NCI-H460 (cell line): ENCODE data around the gene ZNF586. TPM values are rescaled to one million over a fixed set of nuclear protein-coding genes. Genes with fewer than 3 reads are reported as not detected.
A peak's percentile ranks its signal among the peaks of the same experiment; 100 is the strongest.
"Not testable (repeated sequence)": the region's sequence is repeated elsewhere in the genome, so short reads cannot be mapped to it uniquely, and the experiment has no call there.

Experiments used
- DNase-seq: peaks from one replicate; pipeline ENCODE4 v3.0.0-alpha.2; 2016; ENCODE audit warnings: low read depth; ENCODE audit errors: extremely low read depth
- total RNA-seq: library from RNA; depleted of rRNA; stranded (reverse); fragments of >200 nt; shearing (Covaris generic); gene quantifications from 2 replicates; pipeline ENCODE4 v1.2.3, GENCODE V29; 2014

The ZNF586 gene
- total RNA-seq, 1 experiment from 2014 or later: 12.4 TPM

- DNase-seq: no peak
Observed at GRCh38 chr19:57789288-57789687, 19.8 kb downstream of the ZNF586 start.

GRCh38 chr19:57796580-57796979, 27.1 kb downstream of the ZNF586 start:
- not testable (repeated sequence) for DNase-seq

- no peak for DNase-seq
Observed at GRCh38 chr19:57800696-57801095, 31.2 kb downstream of the ZNF586 start.

GRCh38 chr19:57802269-57802668, 32.8 kb downstream of the ZNF586 start:
- DNase-seq: no peak

- no peak for DNase-seq
Observed at GRCh38 chr19:57803265-57803593, 33.8 kb downstream of the ZNF586 start.

GRCh38 chr19:57803594-57804325, 34.3 kb downstream of the ZNF586 start:
- DNase-seq: no peak

GRCh38 chr19:57807541-57807940, 38.1 kb downstream of the ZNF586 start:
- no peak for DNase-seq

GRCh38 chr19:57810410-57811295, 41.2 kb downstream of the ZNF586 start:
- not testable (repeated sequence) for DNase-seq

- no peak for DNase-seq
Observed at GRCh38 chr19:57812226-57812625, 42.8 kb downstream of the ZNF586 start.

- not testable (repeated sequence) for DNase-seq
Observed at GRCh38 chr19:57812975-57813820, 43.7 kb downstream of the ZNF586 start.

- DNase-seq: no peak
Observed at GRCh38 chr19:57813919-57814504, 44.5 kb downstream of the ZNF586 start.

- DNase-seq: peak; percentile 86
Observed at GRCh38 chr19:57814505-57815246, 45.2 kb downstream of the ZNF586 start, which contains the start of gene ZNF552. ZNF552 (minus strand) TSS chr19:57814913; CDS start chr19:57814743, 170 bp downstream.

GRCh38 chr19:57815247-57816075, 46.0 kb downstream of the ZNF586 start:
- no peak for DNase-seq

GRCh38 chr19:57816652-57817051, 47.2 kb downstream of the ZNF586 start:
- no peak for DNase-seq

GRCh38 chr19:57817976-57818375, 48.5 kb downstream of the ZNF586 start:
- DNase-seq: no peak

- DNase-seq: no peak
Observed at GRCh38 chr19:57818378-57818777, 48.9 kb downstream of the ZNF586 start.

- peak; percentile 85 for DNase-seq
Observed at GRCh38 chr19:57819475-57820148, 50.1 kb downstream of the ZNF586 start.

- no peak for DNase-seq
Observed at GRCh38 chr19:57820599-57820998, 51.1 kb downstream of the ZNF586 start.
